DMS114 treated with DMSO at 0.1 percent for 48 hours (cell line): ENCODE measurements around the gene NRDE2.
"Not testable (repeated sequence)": the region's sequence is repeated elsewhere in the genome, so short reads cannot be mapped to it uniquely, and the experiment has no call there.

Source experiments
- DNase-seq: peaks from one replicate; lab custom pipeline; 2025; ENCODE audit not compliant: unreplicated experiment; lab: John Stamatoyannopoulos, UW

Gene NRDE2

DNA sequence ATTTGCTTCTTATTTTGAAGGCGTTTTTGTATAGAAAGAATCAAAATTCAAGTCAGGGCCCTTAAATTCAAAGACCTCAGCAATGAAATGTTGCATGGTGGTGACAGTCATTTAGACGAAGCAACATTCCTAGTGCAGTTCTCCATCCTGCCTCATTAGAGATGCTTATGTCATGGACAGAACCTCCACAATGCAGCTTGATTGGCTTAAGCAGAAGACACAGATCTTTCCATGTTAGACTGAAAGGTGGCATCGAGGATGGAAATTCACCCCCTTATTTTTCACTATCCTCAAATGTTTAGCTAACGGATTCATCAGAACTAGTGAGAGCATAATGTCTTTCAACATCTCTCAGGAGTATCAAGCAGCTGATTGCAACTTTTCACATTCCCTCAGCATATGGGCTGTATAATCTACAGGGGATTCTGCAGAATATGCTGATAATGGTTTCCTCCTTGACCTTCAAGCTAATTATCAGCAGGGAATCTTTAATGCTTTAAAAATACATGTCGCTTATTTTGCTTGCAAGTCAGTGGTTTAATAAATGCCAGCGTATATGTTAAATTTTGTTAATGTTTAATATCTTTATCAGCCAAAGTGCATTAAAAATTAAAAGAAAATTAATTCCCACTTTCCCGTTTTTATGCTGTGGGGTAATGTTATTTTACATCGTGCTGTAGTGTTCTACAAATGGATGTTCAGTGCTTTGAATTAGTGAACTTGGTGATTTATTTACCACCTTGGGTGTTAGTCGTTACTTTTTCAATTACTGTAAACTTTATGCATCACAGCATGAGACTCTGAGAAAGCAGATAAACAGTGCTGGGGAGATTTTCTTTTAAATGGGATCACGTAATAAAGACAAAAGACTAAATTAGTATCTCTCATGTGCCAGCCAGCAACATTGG lies 12.8 kb upstream of the NRDE2 start:
- no peak for DNase-seq

DNA sequence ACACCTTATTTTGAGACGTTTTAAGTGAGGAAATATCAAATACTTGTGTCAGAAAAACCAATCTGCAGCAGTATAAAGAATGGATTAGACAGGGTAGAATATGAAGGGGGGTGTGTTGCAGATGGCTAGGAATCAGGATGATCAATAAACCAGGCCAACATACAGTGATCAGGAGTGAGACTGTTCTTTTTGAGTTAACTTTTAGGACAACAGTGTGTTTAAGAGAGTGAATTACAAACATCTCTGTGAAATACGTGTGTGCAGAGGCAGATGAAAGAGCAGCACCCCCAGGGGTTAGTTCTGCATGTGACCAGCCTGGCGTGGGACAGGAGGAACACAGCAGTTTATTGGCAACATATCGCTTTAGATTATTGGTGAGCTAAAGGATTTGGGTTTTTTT lies 10.6 kb upstream of the NRDE2 start:
- no peak for DNase-seq

GRCh38 chr14:90341784-90342183 lies 10.0 kb upstream of the NRDE2 start:
- DNase-seq = no peak

- DNase-seq = not testable (repeated sequence)
Measured at GRCh38 chr14:90341232-90341631, 9.5 kb upstream of the NRDE2 start.

DNA sequence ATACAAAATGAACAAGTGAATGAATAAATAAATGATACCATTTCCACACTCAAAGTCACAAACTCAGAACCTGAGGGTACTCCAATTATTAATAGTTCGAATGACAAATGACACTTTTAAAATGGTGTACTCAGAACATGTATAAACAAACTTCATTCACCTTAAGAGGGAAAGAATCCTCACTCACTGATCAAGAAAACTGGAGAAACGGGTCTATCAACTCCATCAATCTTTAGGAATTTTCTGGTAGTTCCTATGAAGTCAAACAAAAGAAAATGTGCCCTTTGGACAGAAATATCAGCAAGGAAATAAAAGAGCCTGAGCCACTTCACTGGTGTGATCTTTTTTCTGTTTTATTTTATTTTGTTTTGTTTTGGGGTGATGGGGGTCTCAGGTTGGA lies 5.2 kb upstream of the NRDE2 start:
- DNase-seq = no peak

GRCh38 chr14:90336401-90336800 lies 4.7 kb upstream of the NRDE2 start:
- DNase-seq = no peak

- DNase-seq = no peak
Measured at GRCh38 chr14:90332271-90332584, 487 bp upstream of the NRDE2 start.

GRCh38 chr14:90330203-90331196 lies 1.2 kb downstream of the NRDE2 start:
- DNase-seq = no peak

DNA sequence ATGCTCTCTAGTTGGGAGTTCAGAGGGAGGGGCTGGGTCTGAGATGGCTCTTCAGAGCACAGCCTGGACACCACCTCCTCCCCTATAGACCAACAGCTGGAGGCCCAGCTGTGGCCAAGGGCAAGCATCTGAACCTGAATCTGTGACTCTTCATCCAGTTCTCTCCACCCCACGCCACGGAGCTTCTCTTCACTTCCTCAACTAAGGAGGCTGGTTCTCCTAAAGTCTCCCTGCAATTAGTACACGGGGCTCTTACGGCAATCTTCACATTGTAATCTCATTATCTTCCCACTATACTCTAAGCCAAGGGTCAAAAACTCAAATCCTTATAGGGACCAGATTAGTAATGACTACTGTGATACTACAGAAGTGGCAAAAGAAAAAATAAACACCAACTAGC lies 9.8 kb downstream of the NRDE2 start:
- no peak for DNase-seq

GRCh38 chr14:90319634-90320541 lies 11.9 kb downstream of the NRDE2 start:
- no peak for DNase-seq

DNA sequence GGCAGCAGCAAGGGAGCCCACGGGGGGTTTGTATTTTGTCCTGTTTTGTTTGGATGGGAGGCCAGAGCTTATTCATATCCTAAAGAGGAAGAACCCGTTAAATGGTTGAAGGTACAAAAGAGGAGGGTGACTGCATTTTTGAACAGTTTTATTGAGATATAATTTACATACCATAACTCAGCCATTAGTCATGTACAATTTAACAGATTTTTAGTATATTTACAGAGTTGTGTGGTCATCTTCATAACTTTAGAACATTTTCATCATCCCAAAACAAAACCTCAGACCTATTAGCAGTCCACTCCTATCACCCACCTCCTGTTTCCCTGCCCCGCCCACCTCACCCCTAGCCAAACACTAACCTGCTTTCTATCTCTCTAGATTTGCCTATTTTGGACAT lies 12.6 kb downstream of the NRDE2 start:
- no peak for DNase-seq

GRCh38 chr14:90318016-90318415 lies 13.7 kb downstream of the NRDE2 start:
- DNase-seq = no peak

DNA sequence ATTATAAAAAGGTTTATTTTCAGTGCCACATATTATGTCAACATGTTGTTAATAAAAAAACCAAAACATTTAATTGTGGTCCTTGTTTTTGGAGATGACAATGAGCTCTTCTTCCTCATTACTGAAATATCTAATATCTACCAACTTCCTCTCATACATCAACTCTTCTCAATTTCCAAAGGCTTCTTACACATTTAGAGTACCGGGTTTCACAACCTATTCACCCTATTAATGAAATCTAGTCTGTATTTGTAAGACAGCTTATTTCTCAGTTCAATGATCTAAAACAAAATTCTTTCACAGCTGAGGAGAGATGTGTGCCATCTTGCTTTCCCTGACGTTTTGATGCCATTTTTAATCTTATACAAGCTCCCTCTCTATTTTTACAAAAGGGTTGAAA lies 14.5 kb downstream of the NRDE2 start:
- no peak for DNase-seq

- DNase-seq = no peak
Measured at GRCh38 chr14:90308561-90308960, 23.2 kb downstream of the NRDE2 start.

DNA sequence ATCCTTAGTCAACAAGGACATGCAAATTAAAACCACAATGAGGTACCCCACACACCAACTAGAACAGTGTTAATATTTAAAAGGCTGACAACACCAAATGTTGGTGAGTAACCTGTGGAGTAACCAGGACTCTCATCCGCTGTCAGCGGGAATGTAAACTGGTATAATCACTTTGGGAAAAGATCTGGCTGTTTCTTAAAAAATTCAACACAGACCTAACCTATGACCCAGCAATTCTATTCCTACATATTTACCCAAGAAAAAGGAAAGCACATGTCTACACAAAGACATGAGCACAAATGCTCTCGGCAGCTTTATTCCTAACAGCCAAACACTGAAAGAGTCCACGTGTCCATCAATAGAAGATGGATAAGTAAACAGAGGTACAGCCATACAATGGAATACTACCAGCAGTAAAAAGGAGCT lies 26.6 kb downstream of the NRDE2 start:
- no peak for DNase-seq

- no peak for DNase-seq
Measured at GRCh38 chr14:90304502-90304901, 27.2 kb downstream of the NRDE2 start.

DNA sequence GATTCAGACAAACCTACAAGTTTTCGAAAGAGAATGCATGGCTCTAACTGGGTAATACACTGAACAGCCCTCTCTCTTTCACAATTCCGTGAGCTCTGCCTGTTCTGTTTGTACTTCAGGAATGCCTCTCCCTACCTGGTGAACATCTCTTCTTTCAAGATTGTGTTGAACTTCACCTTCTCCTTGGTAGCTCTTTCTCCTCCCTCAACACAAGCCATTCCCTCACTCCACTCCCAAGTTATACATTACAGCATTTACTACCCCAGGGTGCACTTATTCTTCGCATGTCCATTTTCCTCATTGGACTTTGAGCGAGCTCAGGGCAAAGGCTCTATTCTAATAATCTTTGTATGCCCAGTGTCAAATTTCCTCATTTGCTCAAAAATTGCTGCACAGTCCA lies 28.3 kb downstream of the NRDE2 start:
- DNase-seq = no peak

GRCh38 chr14:90302529-90303303 lies 29.0 kb downstream of the NRDE2 start:
- no peak for DNase-seq

DNA sequence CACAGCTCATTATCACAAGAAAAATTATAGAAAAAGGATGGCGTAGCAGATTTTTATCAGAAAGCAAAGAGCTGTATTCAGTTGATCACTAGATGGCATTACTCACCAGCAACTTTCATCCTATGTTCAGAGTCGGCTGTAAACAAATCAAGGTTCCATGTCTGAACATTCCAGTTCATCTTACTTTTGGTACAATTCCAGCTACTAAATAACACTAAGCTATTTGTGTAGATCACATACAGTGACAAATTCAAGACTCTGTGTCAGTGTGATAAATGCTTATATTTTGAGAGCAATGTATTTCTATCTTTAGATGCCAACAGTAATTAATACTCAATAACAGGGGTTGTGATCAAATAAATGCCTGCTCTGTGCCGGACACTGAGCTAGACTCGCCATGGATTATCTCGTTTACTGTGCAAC lies 30.1 kb downstream of the NRDE2 start:
- peak; percentile 37 for DNase-seq

DNA sequence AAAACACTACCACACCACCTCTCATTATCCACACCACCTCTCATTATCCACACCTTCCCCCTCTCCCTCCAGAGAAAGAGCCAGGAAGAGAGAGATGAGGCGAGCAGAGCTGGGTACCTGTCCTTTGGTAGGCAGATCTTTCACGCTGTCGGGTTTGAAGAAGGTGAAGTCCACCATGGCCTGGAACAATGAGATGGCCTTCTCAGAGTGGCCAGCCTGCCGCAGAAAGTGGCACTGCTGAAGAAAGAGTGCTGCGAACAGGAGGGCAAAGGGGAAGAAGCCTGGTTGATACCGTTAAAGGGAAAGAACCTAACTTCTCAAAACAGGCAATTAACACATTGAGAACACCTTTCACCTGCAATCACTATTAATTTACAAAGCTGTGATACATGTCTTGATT lies 30.6 kb downstream of the NRDE2 start:
- DNase-seq = no peak
